GM21390 (cell line): ENCODE data around the gene GRM4.

Source experiments
- ATAC-seq: cut with Tn5 transposase; IDR thresholded peaks from one replicate; pipeline ENCODE4 v1.9.1; 2021; ENCODE audit not compliant: unreplicated experiment

The GRM4 gene

DNA sequence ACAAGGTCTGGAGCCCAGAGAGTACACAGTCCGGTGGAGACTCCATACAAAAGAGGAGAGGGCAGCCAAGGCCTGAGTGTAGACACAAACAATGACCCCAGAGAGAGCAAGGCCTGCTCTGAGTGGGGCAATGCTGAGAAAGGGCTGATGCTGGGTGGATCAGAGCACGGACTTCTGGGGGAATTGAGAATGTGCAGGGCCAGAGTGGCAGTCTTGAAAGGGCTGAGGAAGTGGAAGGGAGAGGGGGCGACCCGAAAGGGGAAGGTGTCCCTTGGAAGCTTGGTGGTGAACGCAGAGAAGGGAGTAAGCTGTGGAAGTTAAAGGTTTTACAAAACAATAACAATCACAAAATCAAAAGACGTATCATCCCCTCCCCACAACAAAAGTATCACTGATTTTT, 12.0 kb upstream of the GRM4 start:
- no peak for ATAC-seq

DNA sequence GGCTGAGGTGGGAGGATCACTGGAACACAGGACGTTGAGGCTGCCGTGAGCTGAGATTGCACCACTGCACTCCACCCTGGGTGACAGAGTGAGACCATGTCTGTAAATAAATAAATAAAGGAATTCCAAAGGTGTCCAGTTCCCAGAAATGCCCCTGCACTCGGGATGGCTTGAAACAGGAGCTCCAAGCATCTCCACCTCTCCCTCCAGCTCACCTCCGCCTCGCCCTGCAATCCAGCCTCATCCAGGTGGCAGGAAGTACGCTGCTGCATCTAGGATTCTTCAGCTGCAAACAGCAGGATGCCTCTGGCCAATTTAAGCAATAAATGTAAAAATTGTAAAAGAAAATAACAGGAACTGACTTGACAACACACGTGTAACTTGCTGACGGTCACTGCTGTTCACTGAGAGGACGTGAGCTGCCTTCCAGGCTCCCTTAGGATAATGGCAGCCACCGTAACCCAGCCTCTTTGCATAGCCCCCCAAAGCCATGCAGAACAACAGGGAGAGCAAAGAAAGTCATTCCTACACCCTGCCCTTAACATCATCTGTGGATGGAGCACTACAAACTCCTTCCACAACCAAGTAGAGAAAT, 11.4 kb upstream of the GRM4 start:
- ATAC-seq, result no peak

DNA sequence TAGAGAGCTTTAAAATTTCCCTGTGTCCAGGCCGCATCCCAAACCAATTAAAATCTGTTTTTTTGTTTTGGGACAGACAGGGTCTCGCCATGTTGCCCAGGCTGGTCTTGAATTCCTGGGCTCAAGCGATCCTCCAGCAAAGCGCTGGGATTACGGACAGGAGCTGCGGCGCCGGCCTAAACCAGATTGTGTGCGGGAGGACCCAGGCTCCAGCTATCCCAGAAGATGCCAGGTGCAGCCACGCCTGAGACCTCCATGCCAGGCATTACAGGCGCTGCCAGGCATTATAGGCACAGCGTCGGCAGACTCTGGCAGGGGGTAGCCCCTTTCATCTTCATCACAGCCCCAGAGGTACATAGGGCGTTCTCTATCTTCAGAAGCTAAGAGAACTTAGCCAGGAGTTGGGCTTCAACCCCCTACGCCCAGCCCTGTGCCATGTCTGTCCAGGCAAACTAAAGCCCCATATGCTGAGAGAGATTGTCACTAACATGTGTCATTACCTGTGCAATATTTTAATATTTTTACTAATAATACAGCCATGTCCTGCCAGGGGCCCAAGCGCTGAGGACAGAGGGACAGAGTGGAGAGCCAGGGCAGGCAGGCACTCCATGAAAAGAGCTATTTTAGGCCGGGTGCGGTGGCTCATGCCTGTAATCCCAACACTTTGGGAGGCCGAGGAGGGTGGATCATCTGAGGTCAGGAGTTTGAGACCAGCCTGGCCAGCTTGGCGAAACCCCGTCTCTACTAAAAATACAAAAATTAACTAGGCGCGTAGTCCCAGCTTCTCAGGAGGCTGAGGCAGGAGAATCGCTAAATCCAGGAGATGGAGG, 9.8 kb upstream of the GRM4 start:
- ATAC-seq, result no peak

DNA sequence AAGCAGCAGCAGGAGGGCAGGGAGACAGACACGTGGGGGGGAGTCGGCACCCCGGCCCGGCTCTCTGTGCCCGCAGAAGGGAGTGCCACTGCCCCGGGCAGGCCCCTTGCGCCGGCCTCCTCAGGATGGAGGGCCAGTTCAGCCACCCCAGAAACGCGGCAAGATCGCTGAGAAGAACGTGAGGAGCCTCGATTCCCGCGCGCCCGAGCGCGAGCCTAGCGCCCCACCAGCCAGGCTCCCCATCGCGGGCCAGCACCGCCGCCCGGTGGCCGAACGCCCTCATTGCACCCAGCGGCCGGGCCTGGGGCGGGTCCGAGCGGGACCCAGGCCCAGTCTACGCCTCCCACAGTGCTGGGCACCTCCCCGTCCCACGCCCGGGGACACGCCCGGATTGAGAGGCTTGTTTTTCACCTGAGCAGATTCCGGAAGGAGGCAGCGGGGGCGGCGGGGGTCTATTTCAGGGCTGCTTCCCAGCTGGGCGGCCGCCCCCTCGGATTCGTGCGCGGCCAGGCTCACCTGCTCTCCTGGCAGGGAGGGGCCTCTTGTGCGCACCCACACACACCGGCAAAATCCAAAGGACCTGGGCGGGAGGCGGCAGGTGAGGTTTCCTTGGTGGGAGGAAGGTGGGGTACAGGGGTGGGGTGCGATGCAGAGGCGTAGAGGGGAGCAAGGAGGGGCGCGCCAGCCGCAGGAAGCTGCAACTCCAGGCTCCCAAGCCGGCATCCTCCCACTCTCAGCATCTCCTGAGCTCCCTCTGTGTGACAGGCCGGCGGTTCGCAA, 9.0 kb upstream of the GRM4 start:
- ATAC-seq, result no peak

DNA sequence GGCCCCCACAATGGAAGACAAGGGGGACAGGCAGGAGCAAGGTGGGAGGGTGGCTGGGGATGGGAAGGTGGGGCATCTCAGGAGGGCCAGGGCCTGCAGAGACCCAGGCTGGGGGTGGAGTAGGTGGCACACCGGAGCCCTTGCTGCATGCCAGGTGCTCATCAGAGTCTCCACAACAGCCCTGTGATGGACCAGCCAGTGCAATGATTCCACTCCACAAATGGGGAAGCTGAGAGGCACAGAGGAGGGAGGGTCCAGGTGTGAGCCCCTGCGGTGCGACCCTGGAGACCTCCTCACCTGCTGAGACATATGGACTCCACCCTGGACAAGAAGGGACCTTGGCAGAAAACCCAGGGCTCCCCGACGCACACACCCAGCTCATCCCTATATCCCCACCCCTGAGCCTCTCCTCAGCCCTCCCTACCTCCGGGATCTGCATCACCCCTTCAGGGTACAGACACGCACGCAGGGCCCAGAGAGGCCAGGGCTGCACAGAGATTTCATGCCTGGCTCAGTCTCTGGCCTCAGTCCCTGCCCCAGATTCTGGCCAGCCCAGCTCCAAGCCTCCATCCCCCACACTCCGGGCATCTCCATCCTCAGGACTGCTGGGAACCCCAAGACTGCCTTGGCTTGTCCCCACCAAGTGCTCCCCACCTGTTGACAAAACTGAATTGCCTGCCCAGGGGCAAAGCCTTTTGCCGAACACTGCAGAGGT, 7.1 kb upstream of the GRM4 start:
- ATAC-seq, result no peak

DNA sequence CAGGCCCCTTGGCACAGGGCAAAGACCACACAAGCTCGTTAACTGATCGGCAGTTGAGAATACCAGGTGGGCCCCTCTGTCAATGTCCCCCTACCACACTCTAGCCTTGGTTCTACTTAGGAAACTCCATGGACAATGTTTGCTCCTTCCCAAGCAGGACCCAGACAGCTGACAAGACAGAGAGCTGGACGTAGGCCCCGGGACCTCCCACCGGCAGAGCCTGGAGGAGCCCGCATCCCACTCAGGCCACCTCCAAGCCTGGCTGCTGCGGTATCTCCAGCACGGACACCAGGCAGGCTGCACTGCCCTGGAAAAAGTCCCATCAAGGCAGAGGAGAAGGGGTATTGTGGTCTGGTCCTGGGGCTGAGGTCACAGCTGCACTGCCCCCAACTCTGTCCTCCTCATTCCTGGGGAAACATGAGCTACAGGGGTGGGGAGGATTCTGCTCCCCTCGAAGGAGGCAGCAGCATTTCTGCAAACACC, 6.2 kb upstream of the GRM4 start:
- ATAC-seq, result no peak

DNA sequence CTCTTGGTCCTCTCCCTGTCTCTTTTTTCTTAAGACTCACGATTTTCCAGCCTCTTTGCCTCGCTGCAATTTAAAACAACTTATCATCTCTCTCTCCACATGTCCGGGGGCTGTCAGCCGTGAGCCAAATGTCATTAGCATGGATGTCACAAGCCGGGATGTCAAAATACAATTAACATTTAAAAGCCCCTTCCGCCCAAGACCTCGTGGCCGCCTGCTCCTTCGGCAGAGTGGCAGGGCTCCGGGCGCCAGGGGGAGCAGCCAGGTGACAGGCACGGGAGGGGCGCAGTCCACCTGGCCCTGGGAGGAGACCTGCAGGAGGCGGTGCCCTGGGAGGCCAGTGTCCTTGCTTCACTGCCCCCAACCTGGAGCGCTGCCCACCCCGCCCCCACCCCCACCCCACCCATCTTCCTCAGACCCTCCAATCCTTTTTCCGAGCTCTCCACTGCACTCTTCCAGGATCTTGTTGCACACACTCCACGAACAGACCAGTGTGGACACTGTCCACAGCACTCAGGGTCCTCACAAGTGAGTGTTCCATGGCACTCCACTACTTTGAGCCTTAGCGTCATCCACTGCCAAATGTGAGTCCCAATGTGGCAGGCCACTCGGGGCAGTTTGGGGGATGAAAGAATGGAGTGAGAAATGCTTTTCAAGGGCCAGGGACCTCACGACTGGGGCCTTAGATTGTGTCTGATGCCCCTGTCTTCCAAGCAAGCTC, 5.6 kb upstream of the GRM4 start:
- ATAC-seq, result no peak

DNA sequence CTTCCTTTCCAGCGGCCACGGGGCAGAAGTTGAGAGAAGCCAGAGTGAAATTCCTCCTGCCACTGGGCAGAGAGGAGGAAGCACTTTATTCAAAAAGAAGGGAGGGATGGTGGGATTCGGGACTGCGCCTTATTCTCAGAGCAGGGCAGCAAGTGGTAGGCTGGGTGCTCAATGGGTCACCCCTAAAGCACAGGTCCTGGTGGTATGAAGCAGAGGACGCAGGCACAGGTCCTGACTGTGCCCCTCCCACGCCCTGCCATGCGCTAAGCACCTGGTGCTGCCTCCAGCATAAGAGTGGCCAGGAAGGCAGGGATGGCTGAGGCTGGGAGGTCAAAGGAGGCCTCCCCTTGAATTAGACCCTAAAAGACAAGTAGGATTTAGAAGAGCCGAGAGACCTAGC, 4.9 kb upstream of the GRM4 start:
- no peak for ATAC-seq

DNA sequence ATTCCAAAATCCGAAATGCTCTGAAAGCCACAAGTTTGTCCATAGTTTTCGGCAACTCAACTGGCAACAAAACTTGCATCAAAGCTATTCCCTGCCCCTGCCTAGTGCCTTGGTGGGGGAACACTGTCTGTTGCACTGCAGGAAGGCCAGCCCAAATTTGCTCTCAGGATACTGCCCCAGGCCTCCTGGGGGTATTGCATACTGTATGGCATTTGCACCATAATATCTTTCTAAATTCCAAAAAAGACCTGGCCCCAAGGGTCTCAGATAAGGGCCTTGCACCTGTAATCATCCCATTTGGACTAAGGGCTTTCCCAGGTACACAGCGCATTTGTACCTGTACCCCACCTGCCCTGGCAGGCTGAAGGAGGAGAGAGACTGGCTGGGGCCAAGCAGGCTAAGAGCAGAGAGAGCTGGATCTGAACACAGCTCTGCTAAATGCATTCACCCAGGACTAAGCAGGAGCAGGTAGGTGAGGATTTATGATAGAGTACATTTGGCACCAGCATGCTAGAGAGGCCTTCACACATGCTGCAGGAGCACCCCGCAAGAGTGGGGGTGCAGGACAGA, 4.0 kb upstream of the GRM4 start:
- no peak for ATAC-seq

DNA sequence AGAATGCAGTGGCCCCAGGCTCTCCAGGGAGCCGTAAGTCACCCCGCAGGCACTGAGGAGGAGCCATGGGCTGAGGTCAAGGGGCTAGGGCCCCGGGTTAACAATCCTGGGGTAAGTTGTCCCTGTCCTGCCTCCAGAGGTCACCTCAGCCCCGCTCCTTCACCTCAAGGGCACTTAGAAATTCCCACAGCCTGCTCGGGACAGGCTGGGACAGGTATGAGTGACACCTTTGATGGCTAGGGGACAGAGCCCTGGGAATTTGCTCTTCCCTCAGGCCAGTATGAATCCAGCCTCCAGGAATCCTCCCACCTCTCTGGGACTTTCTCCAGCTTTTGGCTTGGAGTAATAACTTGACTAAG, 3.5 kb upstream of the GRM4 start:
- ATAC-seq, result no peak

DNA sequence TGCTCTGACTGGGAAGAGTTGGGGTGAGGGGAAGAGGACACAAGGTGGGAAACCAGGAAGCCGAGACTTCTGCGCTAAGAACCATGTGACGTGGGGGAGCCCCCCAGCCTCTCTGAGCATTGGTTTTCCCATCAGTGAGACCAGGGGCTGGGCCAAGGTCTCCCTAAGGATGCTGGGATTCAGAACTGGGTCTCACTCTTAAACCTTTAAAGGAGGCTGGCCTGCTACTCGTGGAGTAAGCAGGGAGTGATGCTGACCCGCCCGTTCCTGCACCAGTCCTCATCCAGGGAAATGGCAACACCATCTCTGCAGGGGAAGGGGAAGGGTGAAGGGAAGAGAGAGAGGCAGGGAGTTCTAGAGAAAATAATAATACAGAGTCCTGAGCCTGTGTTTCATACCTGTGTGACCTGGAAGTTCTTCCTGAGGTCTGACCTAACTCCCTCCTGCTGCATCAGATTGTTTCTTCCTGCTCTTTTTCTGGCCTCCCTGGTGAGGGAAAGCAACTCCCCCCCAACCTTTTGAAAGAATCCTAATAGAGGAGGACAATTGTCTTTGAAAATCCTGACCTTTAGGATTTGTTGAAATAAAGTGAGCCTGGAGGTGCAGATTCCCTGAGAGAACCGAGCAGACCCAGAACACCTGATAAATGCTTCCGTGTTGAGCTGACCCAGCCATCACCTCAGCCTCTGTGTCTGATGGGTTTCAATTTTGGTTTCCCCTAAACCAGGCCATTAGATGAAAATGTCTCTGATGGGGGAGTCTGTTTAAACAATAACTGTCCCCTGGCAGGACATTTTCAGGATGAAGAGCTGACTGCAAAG, 3.0 kb upstream of the GRM4 start:
- ATAC-seq, result no peak

DNA sequence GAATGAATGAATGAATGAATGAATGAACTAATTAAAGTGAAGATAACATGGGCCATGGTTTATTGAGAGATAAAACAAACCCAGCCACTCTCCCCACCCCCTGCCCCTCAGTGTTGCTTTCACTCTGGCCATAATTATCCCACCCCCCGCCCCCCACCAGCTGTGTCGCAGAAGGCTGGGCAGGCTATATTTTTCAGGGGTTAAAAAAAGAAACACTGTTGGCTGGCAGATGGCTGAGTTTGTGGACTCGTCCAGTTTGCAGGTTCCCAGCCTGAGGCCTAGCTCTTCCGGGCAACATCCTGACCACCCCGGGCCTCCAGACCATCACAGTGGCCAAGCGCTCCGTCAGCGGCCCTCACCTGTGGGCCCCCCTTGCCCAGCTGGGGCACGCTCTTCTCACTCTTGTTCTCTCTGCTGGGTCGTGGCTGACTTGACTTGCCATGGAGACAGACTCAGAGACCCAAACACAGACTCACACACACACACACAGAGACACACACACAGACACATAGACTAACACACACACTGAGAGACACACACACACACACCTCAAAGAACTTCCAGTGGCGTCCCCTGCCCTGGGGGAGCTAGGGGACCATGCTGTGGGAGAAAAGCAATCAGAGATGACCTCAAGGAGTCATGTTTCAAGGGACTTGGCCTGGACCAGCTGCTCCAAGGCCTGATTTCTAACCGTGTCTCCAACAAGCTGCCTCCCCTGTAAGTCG, 2.2 kb upstream of the GRM4 start:
- no peak for ATAC-seq

DNA sequence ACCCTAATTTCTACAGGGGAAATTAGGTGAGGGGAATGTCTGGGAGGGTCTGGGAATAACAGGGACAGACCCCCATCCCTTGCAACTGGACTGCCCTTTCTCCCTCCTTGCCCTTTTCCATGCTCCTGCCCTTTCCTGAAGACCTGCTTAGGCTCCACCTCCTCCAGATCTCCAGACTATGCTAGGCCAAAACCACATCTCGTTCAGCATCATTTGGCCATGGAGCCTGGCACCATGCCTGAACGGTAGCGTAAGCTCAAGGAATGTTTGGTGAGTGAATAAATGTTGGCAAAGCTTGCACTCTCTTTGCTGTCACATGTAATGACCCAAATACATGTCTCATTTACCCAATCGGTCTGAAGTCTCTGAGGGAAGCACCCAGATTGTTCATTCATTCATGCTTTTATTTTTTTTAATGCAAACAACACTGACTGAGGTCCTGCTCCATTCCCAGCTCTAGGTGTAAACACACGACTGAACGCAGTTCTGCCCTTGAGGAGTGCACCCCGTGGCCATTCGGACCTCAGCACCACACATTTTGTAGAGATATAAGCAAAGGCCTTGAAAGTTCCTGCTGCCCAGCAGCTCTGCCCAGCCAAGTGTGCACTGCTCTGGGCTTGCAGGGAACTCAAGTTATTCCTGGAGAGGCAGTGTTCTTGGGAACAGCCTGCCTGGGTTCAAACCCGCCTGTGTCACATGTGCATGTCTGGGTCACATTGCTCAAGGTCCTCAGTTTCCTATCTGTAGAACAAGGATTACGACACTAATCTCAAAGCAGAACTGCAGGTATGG, 1.1 kb upstream of the GRM4 start:
- no peak for ATAC-seq

DNA sequence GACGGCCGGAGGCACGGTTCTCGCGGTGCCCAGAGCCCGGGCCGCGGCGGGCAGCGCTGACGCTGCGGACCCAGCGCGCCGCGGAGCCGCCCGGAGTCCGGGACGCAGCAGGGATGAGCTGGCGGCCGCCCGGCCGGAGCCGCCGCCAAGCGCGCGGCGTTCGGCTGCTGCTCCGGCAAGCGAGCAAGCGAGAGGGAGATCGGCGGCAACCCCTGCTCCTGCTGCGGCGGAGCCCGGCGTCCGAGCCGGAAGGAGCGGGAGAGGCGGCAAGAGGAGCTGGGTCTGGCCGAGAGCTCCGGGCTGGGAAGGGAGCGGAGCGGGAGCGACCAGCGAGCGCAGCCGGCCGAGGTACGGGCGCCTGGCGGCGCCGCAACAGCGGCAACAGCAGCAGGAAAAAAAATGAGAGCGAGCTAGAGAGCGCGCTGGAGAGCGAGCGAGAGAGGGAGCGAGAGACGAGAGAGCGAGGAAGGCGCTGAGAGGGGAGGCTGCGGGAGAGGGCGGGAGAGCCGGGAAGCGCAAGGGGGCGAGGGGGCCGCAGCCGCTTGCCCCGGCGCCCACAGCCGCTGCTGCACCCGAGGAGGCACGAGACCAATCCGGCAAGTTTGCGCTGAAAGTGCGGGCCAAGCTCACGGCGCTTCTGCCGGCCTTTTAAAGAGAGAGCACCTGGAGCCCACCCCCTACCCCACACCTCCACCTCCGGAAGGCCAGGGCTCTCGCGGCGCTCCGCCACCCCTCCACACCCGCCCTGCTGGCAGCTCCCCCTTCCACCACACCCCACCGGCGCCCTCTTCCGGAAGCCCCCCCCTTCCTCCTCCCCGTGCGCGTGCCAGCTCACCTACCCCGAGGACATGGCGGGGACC, 496 bp downstream of the GRM4 start:
- ATAC-seq, result no peak

DNA sequence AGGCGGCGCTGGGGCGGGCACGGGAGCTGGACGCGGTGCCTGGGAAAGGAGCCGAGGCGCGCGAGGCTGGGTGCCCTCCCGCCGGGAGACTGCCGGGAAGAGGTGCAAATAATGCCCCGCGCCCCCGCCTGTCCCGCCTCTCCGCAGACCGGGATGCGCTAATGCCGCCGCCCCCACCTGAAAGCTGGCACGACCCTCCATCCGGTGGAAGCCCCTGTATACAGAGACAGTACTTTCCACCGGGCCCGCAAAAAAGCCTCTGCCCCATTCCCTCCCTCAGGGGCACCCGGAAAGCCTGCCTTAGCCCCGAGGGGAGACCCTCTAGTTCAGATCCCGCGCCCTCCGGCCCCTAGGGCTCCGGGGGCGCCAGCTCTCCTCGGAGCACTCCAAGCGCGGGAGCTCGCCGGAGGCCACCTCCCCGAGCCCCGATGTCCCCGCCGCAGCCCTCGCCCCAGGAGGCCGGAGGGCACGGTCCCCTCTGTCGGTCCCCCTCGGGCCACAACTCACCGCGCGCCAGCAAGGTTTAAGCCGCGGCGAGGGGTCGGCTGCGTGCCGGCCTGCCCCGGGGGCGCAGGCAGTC, 1.2 kb downstream of the GRM4 start:
- no peak for ATAC-seq

DNA sequence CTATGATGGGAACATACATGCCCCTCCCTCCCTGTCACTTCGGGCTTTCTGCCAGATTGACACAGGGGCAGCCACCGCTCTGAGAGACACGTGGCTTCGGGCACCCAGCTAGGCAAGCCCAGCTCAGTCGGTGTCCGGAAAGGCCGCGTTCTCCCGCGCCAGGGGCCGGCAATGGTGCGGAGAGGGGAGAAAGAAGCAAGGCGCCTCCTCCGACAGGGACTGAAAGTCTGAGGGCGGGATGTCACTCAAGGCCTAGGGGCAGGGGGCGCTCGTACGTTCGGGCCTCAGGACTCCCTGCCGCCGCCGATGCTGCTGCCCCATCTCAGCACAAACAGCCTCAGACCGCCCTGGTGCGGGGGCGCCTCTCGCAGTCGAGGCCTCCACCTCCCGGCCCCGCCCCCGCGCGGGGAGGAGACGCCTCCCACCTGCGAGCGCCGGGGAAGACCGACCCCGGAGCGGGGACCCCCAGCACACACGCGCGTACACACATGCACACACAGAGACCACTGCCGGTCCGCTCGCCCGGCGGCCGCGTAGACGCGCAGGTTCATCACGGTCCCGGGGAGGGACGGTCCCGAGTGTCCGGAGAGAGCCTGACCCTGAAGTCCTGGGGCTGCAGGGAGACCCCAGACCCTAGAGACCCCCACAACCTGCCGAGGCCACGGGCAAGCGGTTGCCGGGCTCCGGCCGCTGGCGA, 1.9 kb downstream of the GRM4 start:
- no peak for ATAC-seq
